Fibroblast of lung (primary cell): ENCODE data around the gene FIP1L1. TPM values are rescaled to one million over a fixed set of nuclear protein-coding genes. Genes with fewer than 3 reads are reported as not detected.
A peak's percentile ranks its signal among the peaks of the same experiment; 100 is the strongest.

ENCODE experiments used
- DNase-seq, 2 donors: peaks; one replicate each; pipeline versions ENCODE4 v3.0.0 to v3.0.0-alpha.2; 2010; ENCODE audit warnings: low read depth in 2 of 2
- H2AFZ ChIP-seq: 2 replicates; pipeline ENCODE4 v1.5.1; 2012; ENCODE audit warnings: low read length, control low read depth, inconsistent platforms
- H3K27ac ChIP-seq: 2 replicates; pipeline ENCODE4 v1.5.1; 2011; ENCODE audit warnings: low read length, control low read depth; ENCODE audit not compliant: insufficient read depth
- H3K27me3 ChIP-seq: 2 replicates; pipeline ENCODE4 v1.5.1; 2011; ENCODE audit warnings: mild to moderate bottlenecking, low read length; ENCODE audit not compliant: control insufficient read depth, insufficient read depth
- H3K36me3 ChIP-seq: 2 replicates; pipeline ENCODE4 v1.5.1; 2011; ENCODE audit warnings: low read length; ENCODE audit not compliant: control insufficient read depth, insufficient read depth
- H3K4me1 ChIP-seq: 2 replicates; pipeline ENCODE4 v1.5.1; 2011; ENCODE audit warnings: low read length; ENCODE audit not compliant: control insufficient read depth, insufficient read depth; ENCODE audit errors: extremely low read depth
- H3K4me2 ChIP-seq: 2 replicates; pipeline ENCODE4 v1.5.1; 2011; ENCODE audit warnings: low read length, control low read depth; ENCODE audit not compliant: insufficient read depth; ENCODE audit errors: extremely low read depth
- H3K4me3 ChIP-seq, 4 experiments: fragments of 200-600 bp in 1 of 4; sonication (generic) in 1 of 4; replicated peaks in 1 of 4; 2 replicates each; pipeline ENCODE4 v1.5.1; 2011 to 2016; ENCODE audit warnings: low read length in 4 of 4, low read depth in 3 of 4, mild to moderate bottlenecking in 3 of 4, control low read depth in 2 of 4, inconsistent platforms in 1 of 4, mixed read lengths in 1 of 4; ENCODE audit not compliant: insufficient read depth in 1 of 4; ENCODE audit errors: control extremely low read depth in 1 of 4
- H3K79me2 ChIP-seq: 2 replicates; pipeline ENCODE4 v1.5.1; 2012; ENCODE audit warnings: mild to moderate bottlenecking, low read length, inconsistent platforms; ENCODE audit not compliant: control insufficient read depth, insufficient read depth
- H3K9ac ChIP-seq: 2 replicates; pipeline ENCODE4 v1.5.1; 2011; ENCODE audit warnings: mild to moderate bottlenecking, low read length, control low read depth; ENCODE audit not compliant: insufficient read depth
- H3K9me3 ChIP-seq: 2 replicates; pipeline ENCODE4 v1.5.1; 2012; ENCODE audit warnings: low read depth, low read length; ENCODE audit not compliant: control insufficient read depth, insufficient read depth
- H4K20me1 ChIP-seq: 2 replicates; pipeline ENCODE4 v1.5.1; 2011; ENCODE audit warnings: low read length; ENCODE audit not compliant: control insufficient read depth, insufficient read depth; ENCODE audit errors: extremely low read depth
- CTCF ChIP-seq, 2 donors: IDR thresholded peaks in 1 of 2; conservative IDR thresholded peaks in 1 of 2; 1 replicate in 1 of 2; 2 replicates in 1 of 2; pipeline ENCODE4 v1.5.1; 2011 to 2012; ENCODE audit warnings: low read length in 2 of 2, control low read depth in 1 of 2, inconsistent platforms in 1 of 2, low read depth in 1 of 2, mild to moderate bottlenecking in 1 of 2
- EZH2 ChIP-seq: IDR thresholded peaks from 2 replicates; pipeline ENCODE4 v1.5.1; 2012; ENCODE audit warnings: low read length, control low read depth, mild to moderate bottlenecking; ENCODE audit errors: missing control alignments
- polyA plus RNA-seq, 2 donors: library from polyadenylated mRNA; depleted of rRNA in 1 of 2; stranded (reverse) in 1 of 2; unstranded in 1 of 2; fragments of >200 nt; gene quantifications; 2 replicates each; pipeline ENCODE4 v1.2.1, GENCODE V29; 2011 to 2012; ENCODE audit warnings: missing spikeins in 1 of 2
- total RNA-seq: library from RNA; depleted of rRNA; stranded (reverse); fragments of >200 nt; gene quantifications from 2 replicates; pipeline ENCODE4 v1.2.1, GENCODE V29; 2014

FIP1L1 gene
- total and polyA plus RNA-seq, 2 donors (not counting 1 experiment from before 2014, with no cell fraction given) = 22.3 to 98.3 TPM

- Histone ChIP-seq H3K27ac (no peak overlapping the region), H3K4me2 (no peak overlapping the region), H3K27me3 (no peaks in the 10 kb centered on the region), H2AFZ (no peak overlapping the region), H4K20me1 (no peaks in the 10 kb centered on the region), H3K36me3 (peaks cover 2% of the 10 kb centered on the region), H3K9ac (no peak overlapping the region), H3K79me2 (peaks cover 2% of the 10 kb centered on the region), H3K4me1 (no peaks in the 10 kb centered on the region), H3K9me3 (no peaks in the 10 kb centered on the region), H3K4me3 (no peak overlapping the region)
- no peak for TF ChIP-seq EZH2
- TF ChIP-seq CTCF (conservative IDR thresholded peaks at IDR 0.05 in 1 of 2, IDR thresholded peaks at IDR 0.05 in 1 of 2; ENCODE audit: low read depth in 1 of 2, low read length in 2 of 2) = no peak
- no peak for DNase-seq
These were observed 67.5 kb downstream of the FIP1L1 start for GRCh38 chr4:53444954-53445353.

- no peak overlapping the region for H2AFZ ChIP-seq
- TF ChIP-seq CTCF (conservative IDR thresholded peaks at IDR 0.05 in 1 of 2, IDR thresholded peaks at IDR 0.05 in 1 of 2; ENCODE audit: low read depth in 1 of 2, low read length in 2 of 2) = no peak
- TF ChIP-seq EZH2 = no peak
- no peak overlapping the region for H3K4me2 ChIP-seq
- H4K20me1 ChIP-seq = no peaks in the 10 kb centered on the region
- H3K27ac ChIP-seq = no peak overlapping the region
- H3K9me3 ChIP-seq = no peaks in the 10 kb centered on the region
- no peaks in the 10 kb centered on the region for H3K4me1 ChIP-seq
- H3K4me3 ChIP-seq = no peak overlapping the region
- H3K79me2 ChIP-seq = peaks cover 2% of the 10 kb centered on the region
- H3K36me3 ChIP-seq = peaks cover 2% of the 10 kb centered on the region
- no peaks in the 10 kb centered on the region for H3K27me3 ChIP-seq
- peak in 1 of 2 donors; percentile 10 for DNase-seq
- H3K9ac ChIP-seq = no peak overlapping the region
These were observed 73.3 kb downstream of the FIP1L1 start for GRCh38 chr4:53450773-53451172.

- H2AFZ ChIP-seq = no peak overlapping the region
- no peak for DNase-seq
- H3K27me3 ChIP-seq = no peaks in the 10 kb centered on the region
- no peak overlapping the region for H3K4me3 ChIP-seq
- peak overlapping the region; percentile 23 for H3K27ac ChIP-seq
- no peaks in the 10 kb centered on the region for H4K20me1 ChIP-seq
- H3K36me3 ChIP-seq = peaks cover 4% of the 10 kb centered on the region
- H3K4me1 ChIP-seq = no peaks in the 10 kb centered on the region
- no peaks in the 10 kb centered on the region for H3K9me3 ChIP-seq
- no peak overlapping the region for H3K4me2 ChIP-seq
- TF ChIP-seq CTCF (conservative IDR thresholded peaks at IDR 0.05 in 1 of 2, IDR thresholded peaks at IDR 0.05 in 1 of 2; ENCODE audit: low read depth in 1 of 2, low read length in 2 of 2) (no peak), EZH2 (no peak)
- H3K79me2 ChIP-seq = peaks cover 2% of the 10 kb centered on the region
- no peak overlapping the region for H3K9ac ChIP-seq
These were observed 75.9 kb downstream of the FIP1L1 start for GRCh38 chr4:53453385-53453784.
